Erythroblast (primary cell): ENCODE data around the gene CACNA1C.

Source experiments
- GATA1 ChIP-seq: IDR thresholded peaks from 2 replicates; pipeline ENCODE4 v1.6.1; 2011; ENCODE audit warnings: low read depth, mild to moderate bottlenecking, control low read depth, low read length, moderate library complexity
- POLR2A ChIP-seq: IDR thresholded peaks from 2 replicates; pipeline ENCODE4 v1.6.1; 2011; ENCODE audit warnings: mild to moderate bottlenecking, low read length

DNA sequence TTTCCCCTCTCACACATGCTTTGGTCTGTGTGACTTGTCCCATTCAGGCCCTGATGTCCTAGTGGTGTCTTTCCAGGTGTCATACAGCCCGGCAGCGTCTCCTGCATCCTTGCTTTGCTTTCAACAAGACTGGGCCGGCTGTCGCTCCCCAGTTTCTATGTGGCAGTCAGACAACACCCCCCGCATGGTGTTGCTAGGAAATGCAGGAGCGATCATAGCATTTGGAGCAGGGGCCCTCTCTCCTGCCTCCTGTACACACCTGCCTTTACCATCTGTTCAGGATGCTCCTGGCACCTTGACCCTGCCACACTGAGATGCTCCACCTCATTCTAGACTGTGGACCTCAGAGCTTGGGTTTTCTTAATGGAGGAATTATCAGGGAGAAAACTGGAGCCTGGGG is 29.5 kb downstream of the CACNA1C start:
- TF ChIP-seq POLR2A (no peak), GATA1 (no peak)
